Measurements from ENCODE around the gene SH2B3.

The SH2B3 gene

DNA sequence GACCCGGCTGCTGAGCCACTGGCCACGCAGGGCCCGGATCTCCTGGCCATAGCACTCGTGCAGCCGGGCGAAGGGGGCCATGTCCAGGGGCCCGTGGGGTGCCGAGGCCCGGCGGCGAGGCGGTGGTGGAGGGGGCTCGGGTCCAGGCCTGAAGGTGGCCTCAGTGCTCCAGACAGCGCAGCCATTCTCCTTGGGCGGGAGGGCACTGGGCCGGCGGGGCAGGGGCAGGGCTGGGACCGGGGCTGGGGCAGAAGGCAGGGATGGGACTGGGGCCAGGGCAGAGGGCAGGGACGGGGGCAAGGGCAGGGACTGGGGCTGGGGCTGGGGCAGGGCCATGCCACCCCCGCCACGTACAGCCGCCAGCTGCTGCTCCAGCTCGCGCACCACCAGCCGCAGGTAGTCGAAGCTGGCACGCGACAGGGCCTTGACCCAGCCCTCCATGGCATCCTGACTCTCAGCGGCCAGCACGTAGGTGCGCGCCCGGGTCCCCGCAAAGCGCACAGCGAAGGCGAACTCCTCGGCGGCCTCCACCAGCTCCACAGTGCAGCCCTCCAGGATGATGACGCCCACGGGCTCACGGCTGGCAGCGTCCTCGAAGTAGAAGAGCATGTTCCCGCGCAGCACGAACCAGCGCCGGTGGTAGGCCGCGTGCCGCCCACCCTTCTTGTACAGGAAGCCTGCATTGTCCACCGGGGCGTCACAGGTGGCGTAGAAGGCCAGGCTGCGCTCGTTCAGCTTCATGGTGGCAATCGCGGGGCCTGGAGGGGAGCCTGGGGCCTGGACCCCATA, 42.8 kb upstream of the SH2B3 start:
- TF ChIP-seq, protein P1, sequence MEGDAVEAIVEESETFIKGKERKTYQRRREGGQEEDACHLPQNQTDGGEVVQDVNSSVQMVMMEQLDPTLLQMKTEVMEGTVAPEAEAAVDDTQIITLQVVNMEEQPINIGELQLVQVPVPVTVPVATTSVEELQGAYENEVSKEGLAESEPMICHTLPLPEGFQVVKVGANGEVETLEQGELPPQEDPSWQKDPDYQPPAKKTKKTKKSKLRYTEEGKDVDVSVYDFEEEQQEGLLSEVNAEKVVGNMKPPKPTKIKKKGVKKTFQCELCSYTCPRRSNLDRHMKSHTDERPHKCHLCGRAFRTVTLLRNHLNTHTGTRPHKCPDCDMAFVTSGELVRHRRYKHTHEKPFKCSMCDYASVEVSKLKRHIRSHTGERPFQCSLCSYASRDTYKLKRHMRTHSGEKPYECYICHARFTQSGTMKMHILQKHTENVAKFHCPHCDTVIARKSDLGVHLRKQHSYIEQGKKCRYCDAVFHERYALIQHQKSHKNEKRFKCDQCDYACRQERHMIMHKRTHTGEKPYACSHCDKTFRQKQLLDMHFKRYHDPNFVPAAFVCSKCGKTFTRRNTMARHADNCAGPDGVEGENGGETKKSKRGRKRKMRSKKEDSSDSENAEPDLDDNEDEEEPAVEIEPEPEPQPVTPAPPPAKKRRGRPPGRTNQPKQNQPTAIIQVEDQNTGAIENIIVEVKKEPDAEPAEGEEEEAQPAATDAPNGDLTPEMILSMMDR (IDR thresholded peaks at IDR 0.05; ENCODE audit: borderline replicate concordance, control extremely low read depth, extremely low read depth, insufficient read depth, missing control alignments), result no peak
- DNase-seq (ENCODE audit: low spot score), result no peak
- in situ Hi-C loops (cut with MboI; ENCODE audit: low sequenced_read_pairs, unreplicated experiment), result no loop called here

DNA sequence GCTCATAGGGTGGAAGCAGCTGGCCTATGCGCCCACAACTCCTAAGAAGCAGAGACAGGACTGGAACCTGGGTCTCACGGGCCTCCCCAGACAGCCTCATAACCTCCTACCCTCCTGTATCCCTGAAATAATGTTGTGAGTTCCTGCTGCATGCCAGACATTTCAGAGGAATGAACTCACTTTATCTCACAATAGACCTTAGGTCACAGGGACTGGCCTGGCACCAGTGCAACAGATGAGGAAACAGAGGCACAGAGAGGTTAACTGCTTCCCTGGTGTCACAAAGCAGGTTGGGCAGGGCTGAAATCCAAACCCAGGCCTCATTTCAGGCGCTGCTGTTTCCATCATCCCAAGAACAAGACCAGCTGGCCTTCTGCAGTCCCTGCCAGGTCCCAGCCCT, 42.1 kb upstream of the SH2B3 start:
- in situ Hi-C loops (cut with MboI; ENCODE audit: low sequenced_read_pairs, unreplicated experiment), result no loop called here
- TF ChIP-seq, protein P1 (IDR thresholded peaks at IDR 0.05; ENCODE audit: borderline replicate concordance, control extremely low read depth, extremely low read depth, insufficient read depth, missing control alignments), result no peak
- no peak for DNase-seq (ENCODE audit: low spot score)

GRCh38 chr12:111366075-111366474, 39.6 kb upstream of the SH2B3 start:
- in situ Hi-C loops (cut with MboI; ENCODE audit: low sequenced_read_pairs, unreplicated experiment), result no loop called here
- DNase-seq (ENCODE audit: low spot score), result no peak
- TF ChIP-seq, protein P1 (IDR thresholded peaks at IDR 0.05; ENCODE audit: borderline replicate concordance, control extremely low read depth, extremely low read depth, insufficient read depth, missing control alignments), result no peak

GRCh38 chr12:111366583-111366982, 39.1 kb upstream of the SH2B3 start:
- TF ChIP-seq, protein P1 (IDR thresholded peaks at IDR 0.05; ENCODE audit: borderline replicate concordance, control extremely low read depth, extremely low read depth, insufficient read depth, missing control alignments), result no peak
- DNase-seq (ENCODE audit: low spot score), result no peak
- in situ Hi-C loops (cut with MboI; ENCODE audit: low sequenced_read_pairs, unreplicated experiment), result no loop called here

DNA sequence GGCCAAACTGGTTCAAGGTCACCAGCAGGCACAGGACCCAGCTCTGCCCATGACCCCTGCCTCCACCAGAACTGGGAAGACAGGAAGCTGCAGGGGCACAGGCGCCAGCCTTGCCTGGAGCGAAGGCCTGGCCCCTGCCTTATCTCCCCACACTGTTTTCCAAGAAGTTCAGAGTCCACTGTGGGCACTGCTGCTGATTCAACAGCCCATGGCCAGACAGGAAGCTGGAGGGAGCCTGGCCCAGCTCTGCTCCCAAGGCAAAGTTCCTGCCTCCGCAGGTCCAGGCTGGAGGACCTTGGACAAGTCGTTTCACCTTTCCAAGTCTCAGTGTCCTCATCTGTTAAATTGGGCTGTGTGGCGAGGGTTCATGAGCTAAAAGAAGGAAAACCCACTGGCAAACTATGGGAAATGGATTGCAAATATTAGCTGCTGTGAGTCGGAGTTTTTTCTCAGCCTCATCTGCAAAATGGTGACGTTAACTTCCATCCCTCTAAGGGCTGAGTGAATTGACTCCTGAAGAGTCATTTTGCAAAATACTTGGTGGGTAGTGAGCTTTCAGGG, 38.0 kb upstream of the SH2B3 start:
- TF ChIP-seq, protein P1 (IDR thresholded peaks at IDR 0.05; ENCODE audit: borderline replicate concordance, control extremely low read depth, extremely low read depth, insufficient read depth, missing control alignments), result no peak
- in situ Hi-C loops (cut with MboI; ENCODE audit: low sequenced_read_pairs, unreplicated experiment), result no loop called here
- no peak for DNase-seq (ENCODE audit: low spot score)

DNA sequence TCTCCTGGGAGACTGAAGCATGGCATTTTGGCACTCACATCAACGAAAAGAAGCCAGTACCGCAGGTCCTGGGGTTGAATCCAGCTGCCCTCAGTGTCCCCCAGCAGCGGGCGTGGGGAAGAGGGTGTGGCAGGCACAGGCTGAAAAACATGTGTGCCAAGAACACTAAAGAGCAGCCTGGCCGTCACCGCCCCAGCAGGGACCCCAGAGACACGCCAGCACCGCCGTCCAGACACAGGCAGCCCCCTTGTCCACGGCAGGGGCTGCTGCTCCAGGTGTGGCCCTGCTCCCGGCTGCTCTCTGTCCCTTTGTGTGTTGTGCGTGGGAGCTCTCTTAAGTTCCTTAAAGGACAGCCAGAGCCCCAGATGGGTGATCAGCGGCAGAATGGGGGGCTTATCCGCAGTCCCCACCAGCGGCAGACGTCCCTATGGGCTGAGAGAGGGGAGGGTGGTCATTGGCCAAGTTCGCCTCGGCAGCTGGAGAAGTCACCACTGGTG, 37.4 kb upstream of the SH2B3 start:
- no peak for DNase-seq (ENCODE audit: low spot score)
- TF ChIP-seq, protein P1 (IDR thresholded peaks at IDR 0.05; ENCODE audit: borderline replicate concordance, control extremely low read depth, extremely low read depth, insufficient read depth, missing control alignments), result no peak
- in situ Hi-C loops (cut with MboI; ENCODE audit: low sequenced_read_pairs, unreplicated experiment), result no loop called here
